Right atrium auricular region (tissue), 2 donors: ENCODE measurements around the gene DISC1. TPM values are rescaled to one million over a fixed set of nuclear protein-coding genes. Genes with fewer than 3 reads are reported as not detected.

Source experiments
- DNase-seq: peaks from one replicate; pipeline ENCODE4 v3.0.0-alpha.2; 2019; ENCODE audit warnings: low spot score
- H3K27ac ChIP-seq, 2 donors: fragments of 200-600 bp; sonication (generic); 1 replicate in 1 of 2; 2 replicates in 1 of 2; pipeline ENCODE4 v1.5.1; 2016 to 2019
- H3K27me3 ChIP-seq, 2 donors: fragments of 200-600 bp; sonication (generic); one replicate each; pipeline versions ENCODE4 v1.5.1 to v1.6.0; 2017 to 2019
- H3K36me3 ChIP-seq: fragments of 200-600 bp; sonication (generic); one replicate; pipeline ENCODE4 v1.5.1; 2016
- H3K4me1 ChIP-seq, 2 donors: fragments of 200-600 bp; sonication (generic); one replicate each; pipeline versions ENCODE4 v1.5.1 to v1.6.0; 2017 to 2019
- H3K4me3 ChIP-seq, 2 donors: fragments of 200-600 bp; sonication (generic); 1 replicate in 1 of 2; 2 replicates in 1 of 2; pipeline ENCODE4 v1.5.1; 2017 to 2019; ENCODE audit warnings: mild to moderate bottlenecking in 1 of 2, moderate library complexity in 1 of 2
- H3K9me3 ChIP-seq, 2 donors: fragments of 200-600 bp; sonication (generic); one replicate each; pipeline ENCODE4 v1.5.1; 2019
- total RNA-seq, 2 donors: library from RNA; depleted of rRNA; stranded (reverse); fragments of >200 nt; gene quantifications; one replicate each; pipeline ENCODE4 v1.1.0, GENCODE V29; 2016
- TF ChIP-seq, protein P1 (sequence below), 2 donors: fragments of 200-600 bp; sonication (generic); IDR thresholded peaks; one replicate each; pipeline ENCODE4 v1.5.1; 2019; ENCODE audit warnings: antibody characterized with exemption in 2 of 2

Gene DISC1
- total RNA-seq, 2 donors from 2014 or later = 1.8 to 5.3 TPM

DNA sequence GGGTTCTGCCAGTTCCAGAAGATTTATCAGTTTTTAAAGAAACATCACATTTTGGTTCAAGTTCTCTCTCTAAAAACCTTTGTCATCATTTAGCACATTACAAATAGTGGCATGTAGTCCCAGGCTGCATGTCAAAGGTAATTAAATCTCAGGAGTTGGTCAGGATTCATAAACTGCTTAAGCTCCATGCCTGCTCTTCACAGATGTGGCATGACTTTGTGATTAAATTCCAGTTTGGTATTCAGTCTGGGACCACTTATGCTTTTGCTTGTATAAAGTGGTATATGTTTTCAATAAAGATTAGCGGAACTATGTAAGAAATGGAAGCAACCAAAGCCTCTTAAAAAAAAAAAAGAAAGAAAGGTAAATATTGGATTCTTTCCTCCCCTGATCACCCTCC lies 408.0 kb downstream of the DISC1 start:
- Histone ChIP-seq H3K4me3 (no peak overlapping the region), H3K27ac (no peak overlapping the region), H3K27me3 (no peaks in the 10 kb centered on the region), H3K36me3 (no peaks in the 10 kb centered on the region), H3K4me1 (peaks cover 0 to 2% of the 10 kb centered on the region in 2 donors), H3K9me3 (no peaks in the 10 kb centered on the region)
- TF ChIP-seq, protein P1, sequence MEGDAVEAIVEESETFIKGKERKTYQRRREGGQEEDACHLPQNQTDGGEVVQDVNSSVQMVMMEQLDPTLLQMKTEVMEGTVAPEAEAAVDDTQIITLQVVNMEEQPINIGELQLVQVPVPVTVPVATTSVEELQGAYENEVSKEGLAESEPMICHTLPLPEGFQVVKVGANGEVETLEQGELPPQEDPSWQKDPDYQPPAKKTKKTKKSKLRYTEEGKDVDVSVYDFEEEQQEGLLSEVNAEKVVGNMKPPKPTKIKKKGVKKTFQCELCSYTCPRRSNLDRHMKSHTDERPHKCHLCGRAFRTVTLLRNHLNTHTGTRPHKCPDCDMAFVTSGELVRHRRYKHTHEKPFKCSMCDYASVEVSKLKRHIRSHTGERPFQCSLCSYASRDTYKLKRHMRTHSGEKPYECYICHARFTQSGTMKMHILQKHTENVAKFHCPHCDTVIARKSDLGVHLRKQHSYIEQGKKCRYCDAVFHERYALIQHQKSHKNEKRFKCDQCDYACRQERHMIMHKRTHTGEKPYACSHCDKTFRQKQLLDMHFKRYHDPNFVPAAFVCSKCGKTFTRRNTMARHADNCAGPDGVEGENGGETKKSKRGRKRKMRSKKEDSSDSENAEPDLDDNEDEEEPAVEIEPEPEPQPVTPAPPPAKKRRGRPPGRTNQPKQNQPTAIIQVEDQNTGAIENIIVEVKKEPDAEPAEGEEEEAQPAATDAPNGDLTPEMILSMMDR (IDR thresholded peaks at IDR 0.05) = no peak
- DNase-seq = no peak

DNA sequence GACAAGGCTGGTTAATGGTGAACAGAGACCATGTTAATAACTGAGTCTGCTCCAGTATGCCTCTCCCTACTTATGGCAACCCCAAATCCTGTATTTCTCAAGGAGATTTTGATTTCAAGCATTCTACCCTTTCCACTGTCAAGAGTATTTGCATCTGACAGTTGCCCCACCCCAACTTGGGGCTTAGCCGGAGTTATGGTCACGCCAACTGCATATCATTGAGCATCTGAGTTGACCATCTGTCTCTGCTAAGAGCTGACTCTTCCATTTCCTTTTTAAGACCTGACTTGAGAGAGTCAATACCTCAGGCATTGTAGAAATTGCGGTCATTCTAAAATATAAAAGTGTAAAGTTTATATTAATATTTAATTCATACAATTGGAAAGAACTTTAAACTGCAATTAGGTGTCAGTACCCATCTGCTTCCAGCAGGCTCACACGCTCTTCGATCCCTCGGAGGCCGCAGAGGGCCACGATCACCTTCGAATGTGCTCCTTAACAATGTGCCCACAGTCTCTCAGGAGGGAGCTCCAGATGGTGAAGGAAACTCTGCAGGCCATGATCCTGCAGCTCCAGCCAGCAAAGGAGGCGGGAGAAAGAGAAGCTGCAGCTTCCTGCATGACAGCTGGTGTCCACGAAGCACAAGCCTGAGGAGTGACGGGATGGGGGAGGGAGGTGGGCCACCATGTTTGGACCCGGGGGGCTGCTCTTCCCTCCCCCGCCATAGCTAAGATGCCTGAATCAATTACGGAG lies 409.8 kb downstream of the DISC1 start:
- Histone ChIP-seq H3K27me3 (no peaks in the 10 kb centered on the region), H3K27ac (no peak overlapping the region), H3K36me3 (no peaks in the 10 kb centered on the region), H3K4me3 (no peak overlapping the region), H3K4me1 (no peaks in the 10 kb centered on the region), H3K9me3 (no peaks in the 10 kb centered on the region)
- no peak for DNase-seq
- TF ChIP-seq, protein P1 (IDR thresholded peaks at IDR 0.05) = no peak

DNA sequence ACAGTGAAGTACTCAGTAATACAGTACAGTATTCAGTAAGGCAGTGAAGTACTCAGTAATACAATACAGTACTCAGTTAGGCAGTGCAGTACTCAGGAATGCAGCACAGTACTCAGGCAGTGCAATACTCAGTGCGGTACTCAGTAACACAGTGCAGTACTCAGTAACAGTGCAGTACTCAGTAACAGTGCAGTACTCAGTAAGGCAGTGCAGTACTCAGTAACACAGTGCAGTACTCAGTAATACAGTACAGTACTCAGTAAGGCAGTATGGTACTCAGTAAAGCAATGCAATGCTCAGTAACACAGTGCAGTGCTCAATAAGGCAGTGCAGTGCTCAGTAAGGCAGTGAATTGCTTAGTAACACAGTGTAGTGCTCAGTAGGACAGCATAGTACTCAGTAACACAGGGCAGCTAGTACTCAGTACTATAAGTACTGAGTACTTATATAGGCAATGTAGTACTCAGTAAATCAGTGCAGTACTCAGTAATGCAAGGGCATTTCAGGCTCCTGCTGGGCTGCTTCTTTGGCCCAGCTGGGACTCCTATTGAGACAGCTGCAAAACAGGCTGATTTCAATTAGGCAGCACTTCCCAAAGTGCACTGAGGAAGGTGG lies 411.3 kb downstream of the DISC1 start:
- TF ChIP-seq, protein P1 (IDR thresholded peaks at IDR 0.05) = no peak
- Histone ChIP-seq H3K27me3 (no peaks in the 10 kb centered on the region), H3K36me3 (no peaks in the 10 kb centered on the region), H3K4me1 (no peaks in the 10 kb centered on the region), H3K9me3 (no peaks in the 10 kb centered on the region), H3K27ac (no peak overlapping the region), H3K4me3 (no peak overlapping the region)
- DNase-seq = no peak

DNA sequence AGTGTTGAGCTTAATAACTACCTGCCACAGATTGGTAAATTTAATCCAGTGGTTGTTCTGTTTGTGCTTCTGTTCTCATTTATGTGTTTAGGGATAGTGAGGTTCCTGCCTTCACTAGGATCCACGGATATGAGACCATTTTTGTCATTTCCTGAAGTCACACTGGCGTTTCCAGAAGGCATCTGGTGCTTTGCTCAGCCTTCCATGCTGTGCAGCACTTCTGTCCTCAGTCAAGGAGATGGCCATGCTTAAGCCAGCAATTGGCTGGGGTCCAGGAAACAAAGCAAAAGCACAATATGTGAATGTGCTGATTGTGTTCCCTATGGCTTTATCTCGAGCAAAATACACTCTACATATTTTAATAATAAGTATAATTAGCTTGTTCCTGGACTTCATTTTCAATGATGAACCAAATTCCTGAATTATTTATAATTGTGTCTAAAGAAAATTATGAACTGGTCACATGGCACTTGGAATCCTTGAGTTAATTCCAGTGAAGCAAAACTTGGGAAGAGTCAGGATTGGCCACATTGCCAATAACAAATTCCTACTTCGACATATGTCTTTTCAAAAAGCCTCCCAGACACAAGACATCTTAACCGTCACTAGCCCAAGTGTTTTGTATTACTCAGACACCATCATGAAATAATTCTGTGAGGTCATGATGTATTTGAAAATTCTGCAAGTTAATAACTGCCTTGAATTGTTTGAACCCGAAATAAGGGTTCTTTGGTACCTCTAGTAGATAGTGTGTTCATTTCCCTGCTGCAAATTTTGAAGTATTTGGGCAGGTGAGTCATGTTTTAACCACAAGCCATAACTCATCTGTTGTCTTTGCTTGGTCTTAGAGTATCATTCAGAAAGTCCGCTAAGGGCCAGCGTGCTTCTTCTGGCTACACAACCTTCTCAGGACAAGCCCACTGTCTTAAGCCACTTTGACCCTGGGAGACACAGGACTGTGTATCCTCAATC lies 412.4 kb downstream of the DISC1 start:
- TF ChIP-seq, protein P1 (IDR thresholded peaks at IDR 0.05) = no peak
- Histone ChIP-seq H3K9me3 (no peaks in the 10 kb centered on the region), H3K27me3 (no peaks in the 10 kb centered on the region), H3K4me3 (no peak overlapping the region), H3K27ac (no peak overlapping the region), H3K36me3 (no peaks in the 10 kb centered on the region), H3K4me1 (no peaks in the 10 kb centered on the region)
- no peak for DNase-seq

DNA sequence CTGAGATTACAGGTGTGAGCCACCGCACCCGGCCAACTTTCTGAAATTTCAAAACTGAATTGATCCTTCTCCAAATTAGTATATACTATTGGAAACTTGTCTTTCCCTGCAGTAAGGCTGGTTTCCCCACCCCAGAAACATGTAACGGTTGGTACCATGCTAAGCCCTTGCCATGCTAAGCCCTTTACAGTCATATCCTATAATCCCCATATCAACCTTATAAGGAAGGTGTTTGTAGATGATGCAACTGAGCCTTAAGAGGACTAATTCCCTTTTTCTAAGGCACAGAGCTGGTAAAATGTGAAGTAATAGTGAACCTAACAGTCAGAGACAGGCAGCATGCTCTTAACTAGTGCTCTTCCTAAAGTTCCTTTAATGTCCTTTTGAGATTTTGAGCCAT lies 413.7 kb downstream of the DISC1 start:
- H3K27me3 ChIP-seq = no peaks in the 10 kb centered on the region
- H3K4me1 ChIP-seq = no peaks in the 10 kb centered on the region

More for the DNA sequence above, 413.7 kb downstream of the DISC1 start:
- DNase-seq = no peak
- no peaks in the 10 kb centered on the region for H3K9me3 ChIP-seq
- no peak overlapping the region for H3K4me3 ChIP-seq
- no peak overlapping the region for H3K27ac ChIP-seq
- TF ChIP-seq, protein P1 (IDR thresholded peaks at IDR 0.05) = no peak
- no peaks in the 10 kb centered on the region for H3K36me3 ChIP-seq
